Liver (tissue), 9 donors: ENCODE results near the gene BRDT. TPM values are rescaled to one million over a fixed set of nuclear protein-coding genes. Genes with fewer than 3 reads are reported as not detected.
A peak's percentile ranks its signal among the peaks of the same experiment; 100 is the strongest.

Source experiments
- DNase-seq: peaks from one replicate; pipeline ENCODE4 v3.0.0-alpha.2; 2017; ENCODE audit warnings: low spot score
- H3K27ac ChIP-seq, 2 donors: one replicate each; pipeline ENCODE4 v1.7.0; 2013; ENCODE audit warnings: inconsistent platforms in 2 of 2, low read length in 2 of 2, control low read depth in 1 of 2, low read depth in 1 of 2, mild to moderate bottlenecking in 1 of 2
- H3K27me3 ChIP-seq, 4 donors: one replicate each; pipeline versions ENCODE4 v1.6.1 to v1.7.0; 2013; ENCODE audit warnings: low read length in 3 of 4, inconsistent platforms in 1 of 4, mild to moderate bottlenecking in 1 of 4, moderate library complexity in 1 of 4; ENCODE audit not compliant: control insufficient read depth in 4 of 4, insufficient read depth in 4 of 4
- H3K36me3 ChIP-seq, 4 donors: one replicate each; pipeline versions ENCODE4 v1.6.1 to v1.7.0; 2013; ENCODE audit warnings: low read length in 3 of 4, mild to moderate bottlenecking in 3 of 4, low read depth in 1 of 4, moderate library complexity in 1 of 4; ENCODE audit not compliant: control insufficient read depth in 4 of 4, insufficient read depth in 3 of 4
- H3K4me1 ChIP-seq, 4 donors: one replicate each; pipeline versions ENCODE4 v1.6.1 to v1.7.0; 2013; ENCODE audit warnings: low read length in 3 of 4, mild to moderate bottlenecking in 3 of 4, moderate library complexity in 1 of 4; ENCODE audit not compliant: control insufficient read depth in 4 of 4, insufficient read depth in 4 of 4
- H3K4me3 ChIP-seq, 3 donors: one replicate each; pipeline versions ENCODE4 v1.6.1 to v1.7.0; 2013; ENCODE audit warnings: low read length in 3 of 3, control low read depth in 1 of 3, low read depth in 1 of 3, mild to moderate bottlenecking in 1 of 3
- H3K9ac ChIP-seq, 2 donors: one replicate each; pipeline ENCODE4 v1.7.0; 2013; ENCODE audit warnings: low read length in 2 of 2, mild to moderate bottlenecking in 2 of 2, moderate library complexity in 2 of 2, control low read depth in 1 of 2, low read depth in 1 of 2
- H3K9me3 ChIP-seq, 4 donors: one replicate each; pipeline versions ENCODE4 v1.6.1 to v1.7.0; 2013; ENCODE audit warnings: low read length in 3 of 4; ENCODE audit not compliant: control insufficient read depth in 4 of 4
- ATF3 ChIP-seq: IDR thresholded peaks from 2 replicates; pipeline ENCODE4 v1.6.1; 2016; ENCODE audit warnings: antibody characterized with exemption
- CTCF ChIP-seq: fragments of 150-350 bp; IDR thresholded peaks from 2 replicates; pipeline ENCODE4 v1.5.1; 2017; ENCODE audit warnings: improper control_type of control experiment, low read depth, low read length; ENCODE audit not compliant: missing input control
- EGR1 ChIP-seq, 2 donors: IDR thresholded peaks; 2 replicates each; pipeline ENCODE4 v1.6.1; 2016 to 2018; ENCODE audit warnings: antibody characterized with exemption in 2 of 2, low read depth in 2 of 2
- FOXA1 ChIP-seq: IDR thresholded peaks from 2 replicates; pipeline ENCODE4 v1.6.1; 2016; ENCODE audit warnings: antibody characterized with exemption
- FOXA2 ChIP-seq: IDR thresholded peaks from 2 replicates; pipeline ENCODE4 v1.6.1; 2016; ENCODE audit warnings: antibody characterized with exemption
- GABPA ChIP-seq, 2 donors: IDR thresholded peaks in 1 of 2; conservative IDR thresholded peaks in 1 of 2; 2 replicates each; pipeline ENCODE4 v1.6.1; 2016; ENCODE audit warnings: antibody characterized with exemption in 2 of 2, mild to moderate bottlenecking in 1 of 2, moderate library complexity in 1 of 2
- HNF4A ChIP-seq, 2 donors: conservative IDR thresholded peaks; 2 replicates each; pipeline ENCODE4 v1.6.1; 2016; ENCODE audit warnings: antibody characterized with exemption in 2 of 2, mild to moderate bottlenecking in 2 of 2
- HNF4G ChIP-seq: IDR thresholded peaks from 2 replicates; pipeline ENCODE4 v1.6.1; 2016; ENCODE audit warnings: antibody characterized with exemption
- JUND ChIP-seq, 2 donors: IDR thresholded peaks; 2 replicates each; pipeline ENCODE4 v1.6.1; 2016; ENCODE audit warnings: antibody characterized with exemption in 2 of 2
- MAX ChIP-seq: IDR thresholded peaks from 2 replicates; pipeline ENCODE4 v1.6.1; 2016; ENCODE audit warnings: antibody characterized with exemption
- NR2F2 ChIP-seq: IDR thresholded peaks from 2 replicates; pipeline ENCODE4 v1.6.1; 2016; ENCODE audit warnings: antibody characterized with exemption
- RAD21 ChIP-seq, 2 donors: IDR thresholded peaks; 2 replicates each; pipeline ENCODE4 v1.6.1; 2016; ENCODE audit warnings: antibody characterized with exemption in 2 of 2, mild to moderate bottlenecking in 2 of 2
- REST ChIP-seq: IDR thresholded peaks from 2 replicates; pipeline ENCODE4 v1.6.1; 2016; ENCODE audit warnings: antibody characterized with exemption, mild to moderate bottlenecking
- RXRA ChIP-seq, 2 donors: IDR thresholded peaks; 2 replicates each; pipeline ENCODE4 v1.6.1; 2017 to 2018; ENCODE audit warnings: antibody characterized with exemption in 2 of 2, mild to moderate bottlenecking in 1 of 2
- SP1 ChIP-seq: IDR thresholded peaks from 2 replicates; pipeline ENCODE4 v1.6.1; 2018; ENCODE audit warnings: antibody characterized with exemption, mild to moderate bottlenecking
- TAF1 ChIP-seq: conservative IDR thresholded peaks from 2 replicates; pipeline ENCODE4 v1.6.1; 2016; ENCODE audit warnings: antibody characterized with exemption, mild to moderate bottlenecking
- YY1 ChIP-seq: IDR thresholded peaks from 2 replicates; pipeline ENCODE4 v1.6.1; 2016; ENCODE audit warnings: antibody characterized with exemption, mild to moderate bottlenecking
- WGBS: extraction: QIAGEN DNeasy Blood & Tissue Kit; methylation state at CpG from one replicate; pipeline ENCODE4 v1.1.7; 2013; 5-methylcytosine and 5-hydroxymethylcytosine counted together
- polyA plus RNA-seq, 2 donors: library from polyadenylated mRNA; stranded (reverse) in 1 of 2; unstranded in 1 of 2; fragments of 200-250 nt in 1 of 2; fragments of >200 nt in 1 of 2; fragmentation: Nextera tagmentation in 1 of 2; extraction: Ambion mirVana in 1 of 2; gene quantifications; one replicate each; pipeline versions ENCODE4 v1.2.1 to v1.2.3, GENCODE V29; 2013 to 2015
- total RNA-seq, 2 donors: library from RNA; depleted of rRNA; stranded (reverse); fragments of >200 nt; gene quantifications; one replicate each; pipeline ENCODE4 v1.2.3, GENCODE V29; 2014
- donor health status: healthy.
- donor health status: healthy.
- donor health status: healthy.
- donor health status: healthy.
- donor health status: healthy.

Gene BRDT
- total and polyA plus RNA-seq, 4 donors, result not detected

- no peak for TF ChIP-seq ATF3
- no peak for TF ChIP-seq SP1
Measured at GRCh38 chr1:92037400-92037799, 88.2 kb downstream of the BRDT start (continued).

- Histone ChIP-seq H3K36me3 (no peaks in the 10 kb centered on the region), H3K9me3 (no peaks in the 10 kb centered on the region), H3K4me3 (no peak overlapping the region), H3K27me3 (no peaks in the 10 kb centered on the region), H3K27ac (no peak overlapping the region), H3K9ac (no peak overlapping the region), H3K4me1 (no peaks in the 10 kb centered on the region)
- TF ChIP-seq FOXA2, result no peak
- no peak for TF ChIP-seq REST
- TF ChIP-seq NR2F2, result peak; percentile 48
- peak; percentile 72 to 92 for TF ChIP-seq HNF4A (conservative IDR thresholded peaks at IDR 0.05)
- no peak for TF ChIP-seq EGR1 (IDR thresholded peaks at IDR 0.05; ENCODE audit: low read depth in 2 of 2)
- peak; percentile 30 for TF ChIP-seq YY1
- peak; percentile 64 to 85 for TF ChIP-seq RXRA (IDR thresholded peaks at IDR 0.05)
- TF ChIP-seq CTCF, result peak; percentile 5
- TF ChIP-seq RAD21 (IDR thresholded peaks at IDR 0.05), result peak; percentile 4 to 11
- TF ChIP-seq HNF4G, result no peak
- WGBS, result 85% methylated on average over 2 of the region's 2 CpGs
- no peak for DNase-seq
Measured at GRCh38 chr1:92038695-92039346, 89.6 kb downstream of the BRDT start.

- Histone ChIP-seq H3K4me1 (no peaks in the 10 kb centered on the region), H3K9me3 (no peaks in the 10 kb centered on the region), H3K9ac (no peak overlapping the region), H3K36me3 (no peaks in the 10 kb centered on the region), H3K27me3 (no peaks in the 10 kb centered on the region), H3K27ac (no peak overlapping the region), H3K4me3 (no peak overlapping the region)
- DNase-seq, result no peak
- TF ChIP-seq HNF4G (no peak), TAF1 (no peak), MAX (no peak), HNF4A (conservative IDR thresholded peaks at IDR 0.05) (no peak), FOXA2 (no peak), JUND (IDR thresholded peaks at IDR 0.05) (no peak), REST (no peak), EGR1 (IDR thresholded peaks at IDR 0.05; ENCODE audit: low read depth in 2 of 2) (no peak), ATF3 (no peak), RXRA (IDR thresholded peaks at IDR 0.05) (no peak), SP1 (no peak), NR2F2 (no peak), GABPA (IDR thresholded peaks at IDR 0.05 in 1 of 2, conservative IDR thresholded peaks at IDR 0.05 in 1 of 2) (no peak), YY1 (no peak), FOXA1 (no peak), RAD21 (IDR thresholded peaks at IDR 0.05) (no peak)
- WGBS, result 91% methylated on average over 1 of the region's 1 CpG
Measured at GRCh38 chr1:92040971-92041370, 91.8 kb downstream of the BRDT start.
